Renal cortical epithelial cell (primary cell): ENCODE results near the gene THOC1. TPM values are rescaled to one million over a fixed set of nuclear protein-coding genes. Genes with fewer than 3 reads are reported as not detected.
A peak's percentile ranks its signal among the peaks of the same experiment; 100 is the strongest.

Experiments
- DNase-seq: peaks from one replicate; pipeline ENCODE4 v3.0.0-alpha.2; 2011; ENCODE audit warnings: low read depth
- total RNA-seq: library from RNA; depleted of rRNA; stranded (reverse); fragments of >200 nt; gene quantifications from 2 replicates; pipeline ENCODE4 v1.2.3, GENCODE V29; 2014

Gene THOC1
- total RNA-seq, 1 donor from 2014 or later: 46.7 TPM

DNA sequence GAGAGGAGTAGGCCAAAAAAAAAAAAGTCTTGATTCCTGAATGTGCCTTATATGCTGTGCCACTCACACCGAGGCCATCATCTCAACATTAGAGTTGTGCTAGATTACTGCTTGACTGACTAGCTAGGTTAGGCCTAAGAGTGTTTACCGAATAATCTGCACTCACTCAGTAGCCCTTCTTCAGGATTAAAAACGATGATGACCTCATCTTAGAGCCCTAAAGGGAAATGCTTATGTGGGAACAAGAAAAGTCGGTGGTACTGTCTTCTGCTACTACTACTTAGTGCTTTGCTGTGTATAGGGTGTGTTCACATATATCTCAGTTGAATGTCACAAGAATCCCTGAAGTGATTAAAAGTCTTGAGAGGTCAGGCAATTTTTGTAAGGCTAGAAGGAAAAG lies 54.3 kb downstream of the THOC1 start:
- DNase-seq: no peak

DNA sequence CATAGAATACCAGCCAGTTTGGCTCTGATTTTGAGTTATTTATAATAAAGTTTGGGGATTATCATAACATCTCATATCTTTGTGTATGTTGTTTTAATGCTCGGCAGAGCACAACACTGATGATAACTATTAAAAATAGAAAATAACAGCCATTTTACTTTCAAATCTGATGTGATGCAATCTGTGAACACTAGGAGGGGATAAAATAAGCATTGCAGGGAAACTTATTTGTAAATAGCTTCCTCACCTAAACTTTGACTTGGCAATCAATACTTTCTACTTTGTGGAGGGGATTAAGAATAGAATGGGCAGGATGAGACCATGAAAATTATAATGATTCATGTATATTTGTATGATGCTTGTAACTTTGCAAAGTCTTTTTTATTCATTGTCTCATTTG lies 55.1 kb downstream of the THOC1 start:
- no peak for DNase-seq

DNA sequence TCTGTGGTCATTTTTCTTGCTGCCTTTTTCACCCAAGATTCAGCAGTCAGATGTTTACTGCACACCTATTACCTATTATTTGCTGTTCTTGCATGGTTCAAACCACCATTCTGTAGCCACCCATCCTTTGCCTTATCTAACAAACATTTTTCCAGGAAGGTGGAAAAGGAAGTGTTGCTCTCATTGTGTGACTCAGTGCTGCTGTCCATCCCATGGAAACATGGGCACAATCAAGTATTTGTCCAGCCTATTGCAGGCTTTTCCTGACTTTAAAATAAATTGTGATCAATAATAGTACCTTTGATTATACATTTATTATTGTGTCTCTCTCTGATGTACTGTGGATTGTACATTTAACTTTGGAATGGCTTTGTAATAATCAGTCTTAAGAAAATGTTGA lies 56.3 kb downstream of the THOC1 start:
- DNase-seq: no peak

DNA sequence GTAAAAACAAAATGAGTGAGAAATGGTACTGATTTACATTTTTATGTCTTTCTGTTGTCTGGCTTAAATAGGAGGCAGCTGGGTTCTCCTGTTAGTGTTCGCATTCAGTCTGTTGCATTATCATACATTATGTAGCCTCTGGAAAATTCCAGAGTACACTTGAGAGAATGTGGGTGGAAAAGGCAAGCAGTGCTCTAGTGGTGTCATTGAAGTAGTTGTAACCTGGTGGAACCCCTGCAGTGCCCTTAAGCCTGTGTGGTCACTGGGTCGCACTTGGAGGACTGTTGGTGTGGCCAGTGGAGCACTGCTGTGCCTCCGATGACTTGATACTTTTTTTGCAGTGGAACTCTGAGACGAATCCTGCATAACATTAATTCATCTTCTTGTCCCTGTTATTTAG lies 57.1 kb downstream of the THOC1 start:
- no peak for DNase-seq

DNA sequence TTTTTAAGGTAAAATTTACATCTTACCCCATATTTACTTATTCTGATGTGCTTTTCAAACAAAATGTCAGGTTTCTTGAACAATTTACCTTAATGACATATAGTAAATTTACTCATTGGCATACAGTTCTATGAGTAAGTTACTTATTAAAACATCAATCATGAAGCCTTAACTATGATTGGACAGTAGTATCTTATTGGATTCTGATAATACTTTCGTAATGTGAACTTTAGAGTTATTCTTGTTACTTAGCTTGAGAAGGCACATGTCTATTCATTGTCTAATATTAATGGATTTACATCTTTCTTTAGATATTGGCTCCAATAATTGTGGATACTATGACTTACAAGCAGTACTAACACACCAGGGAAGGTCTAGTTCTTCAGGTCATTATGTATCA lies 57.8 kb downstream of the THOC1 start:
- no peak for DNase-seq

DNA sequence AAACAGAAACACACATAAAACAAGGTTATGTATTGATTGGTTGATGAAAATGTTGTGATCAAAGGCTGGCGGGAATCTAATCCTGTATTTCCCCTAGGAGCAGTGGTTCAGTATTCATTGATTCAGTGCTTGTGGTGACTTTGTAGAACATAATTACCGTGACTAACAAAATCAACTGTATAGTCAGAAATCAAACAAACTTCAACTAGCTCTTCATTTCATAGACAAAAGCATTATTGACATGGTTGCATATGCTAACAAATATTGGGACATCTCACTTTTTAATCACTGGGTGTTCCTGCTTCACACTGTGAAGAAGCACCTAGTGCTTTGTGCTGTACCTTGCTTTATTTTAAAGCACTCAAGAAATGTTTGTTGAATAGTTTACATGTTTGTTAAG lies 68.1 kb downstream of the THOC1 start:
- no peak for DNase-seq

DNA sequence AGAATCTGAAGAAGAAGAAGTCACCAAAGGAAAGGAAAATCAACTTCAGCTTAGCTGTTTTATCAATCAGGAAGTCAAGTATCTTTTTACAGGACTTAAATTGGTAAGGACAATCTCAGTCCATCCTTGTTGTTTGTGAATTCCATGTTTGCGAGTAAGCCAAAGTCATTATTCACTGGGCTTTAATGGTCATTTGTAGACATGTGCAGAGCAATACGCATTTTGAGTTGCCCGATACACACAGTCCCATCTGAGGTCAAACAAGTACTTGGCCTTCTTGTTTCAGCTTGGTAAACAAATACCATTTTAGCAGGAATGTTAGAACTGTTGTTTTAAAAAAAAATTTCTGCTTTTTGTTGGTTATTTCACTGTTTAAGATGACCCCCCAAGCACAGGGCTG lies 68.6 kb downstream of the THOC1 start:
- no peak for DNase-seq

DNA sequence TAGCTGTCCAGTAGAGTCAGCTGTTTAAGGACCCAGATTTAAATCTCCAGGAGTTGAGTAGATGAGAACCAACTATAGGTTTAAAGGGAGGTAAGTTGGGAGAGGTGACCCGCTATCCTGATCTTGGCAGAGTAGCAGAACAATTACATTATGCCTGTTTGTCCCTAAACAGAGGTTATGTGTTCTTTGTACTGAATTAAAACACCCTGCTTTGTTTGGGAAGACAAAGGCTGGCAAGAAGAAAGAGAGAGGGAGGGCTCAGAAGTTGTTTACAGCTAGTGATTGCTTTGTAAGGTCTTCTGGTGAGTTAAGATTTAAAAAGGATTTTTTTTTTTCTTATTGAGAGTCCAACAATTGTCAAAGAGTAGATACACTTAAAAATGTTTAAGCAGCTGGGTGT lies 72.2 kb downstream of the THOC1 start:
- no peak for DNase-seq

DNA sequence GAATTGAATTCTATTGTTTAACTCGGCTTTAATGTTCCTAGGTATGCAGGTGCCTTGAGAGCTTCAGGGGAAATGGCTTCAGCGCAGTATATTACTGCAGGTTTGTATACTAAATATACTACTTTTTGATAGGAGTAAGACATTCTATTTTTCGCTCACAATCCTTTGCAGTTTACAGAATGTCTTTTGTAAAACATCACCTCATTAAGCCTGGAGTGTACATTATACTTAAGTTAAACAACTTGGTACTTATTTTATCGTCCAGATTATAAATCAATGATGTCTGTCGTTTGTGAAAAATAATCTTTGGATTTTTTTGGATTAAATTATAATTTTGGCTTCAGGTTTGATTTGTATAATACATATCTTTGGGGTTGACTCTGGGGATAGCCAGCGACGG lies 75.0 kb downstream of the THOC1 start:
- no peak for DNase-seq

DNA sequence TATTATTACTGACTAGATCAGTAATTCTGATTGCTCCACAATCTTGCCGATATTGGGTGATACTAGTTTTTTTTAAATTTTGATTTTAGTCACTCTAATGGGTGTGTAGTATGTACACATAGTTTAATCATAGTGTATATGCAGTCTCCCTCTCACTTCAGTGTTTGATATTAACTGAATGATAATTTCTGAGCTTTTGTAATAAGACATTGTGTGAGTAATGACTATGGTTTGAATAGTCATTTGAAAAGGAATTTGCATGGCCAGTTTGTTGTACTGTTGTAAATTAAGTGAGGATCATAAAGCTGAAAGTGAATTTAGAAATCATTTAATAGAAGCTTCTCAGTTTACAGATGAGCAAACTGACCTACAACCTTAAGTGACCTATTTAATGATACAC lies 76.1 kb downstream of the THOC1 start:
- peak; percentile 13 for DNase-seq

DNA sequence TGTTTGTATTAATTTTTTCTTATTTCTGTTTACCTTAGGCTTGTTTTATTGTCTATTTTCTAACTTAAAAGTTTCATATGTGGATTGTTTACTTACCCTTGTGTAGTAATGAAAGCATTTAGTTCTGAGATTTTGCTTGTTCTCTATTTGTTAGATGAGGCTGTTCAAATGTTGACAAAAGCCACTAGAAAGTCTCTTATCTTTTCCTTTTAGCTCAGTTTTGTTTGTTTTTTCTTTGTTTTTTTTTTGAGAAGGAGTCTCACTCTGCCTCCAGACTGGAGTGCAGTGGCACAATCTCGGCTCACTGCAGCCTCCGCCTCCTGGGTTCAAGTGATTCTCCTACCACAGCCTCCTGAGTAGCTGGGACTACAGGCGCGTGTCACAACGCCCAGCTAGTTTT lies 78.6 kb downstream of the THOC1 start:
- no peak for DNase-seq

DNA sequence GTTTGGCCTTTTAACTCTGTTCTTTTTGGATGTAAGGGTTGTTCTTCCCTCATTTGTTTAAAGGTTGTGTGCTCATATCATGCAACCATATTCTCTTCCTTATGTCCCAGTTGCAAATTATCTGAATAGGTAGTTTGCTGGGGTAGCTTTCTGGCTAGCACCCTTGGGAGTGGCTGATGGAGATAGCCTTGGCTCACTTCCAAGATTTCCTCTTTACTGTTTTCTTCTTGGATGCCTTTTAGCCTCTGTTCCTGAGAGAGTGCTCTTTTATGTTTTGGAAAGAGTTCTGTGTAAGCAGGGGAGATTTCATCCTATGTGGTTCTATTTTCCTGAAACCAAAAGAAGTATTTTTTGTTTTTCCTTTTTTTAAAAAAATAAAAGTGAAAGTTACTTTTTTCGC lies 84.1 kb downstream of the THOC1 start:
- DNase-seq: no peak

DNA sequence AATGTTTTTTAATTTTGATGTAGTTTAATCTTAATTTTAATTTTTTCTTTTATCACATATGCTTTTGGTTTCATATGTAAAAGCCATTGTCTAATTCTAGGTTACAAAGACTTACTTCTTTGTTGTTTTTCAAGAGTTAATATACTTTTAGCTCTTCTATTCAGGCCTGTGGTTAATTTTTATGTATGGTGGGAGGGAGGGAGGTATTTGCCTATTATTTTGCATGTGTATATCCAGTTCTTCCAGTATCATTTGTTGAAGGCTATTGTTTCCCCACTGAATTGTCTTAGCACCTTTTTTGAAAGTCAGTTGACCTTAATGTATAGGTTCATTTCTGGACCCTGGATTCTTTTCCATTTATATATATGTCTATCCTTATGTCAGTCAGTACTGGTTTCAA lies 86.1 kb downstream of the THOC1 start:
- no peak for DNase-seq

DNA sequence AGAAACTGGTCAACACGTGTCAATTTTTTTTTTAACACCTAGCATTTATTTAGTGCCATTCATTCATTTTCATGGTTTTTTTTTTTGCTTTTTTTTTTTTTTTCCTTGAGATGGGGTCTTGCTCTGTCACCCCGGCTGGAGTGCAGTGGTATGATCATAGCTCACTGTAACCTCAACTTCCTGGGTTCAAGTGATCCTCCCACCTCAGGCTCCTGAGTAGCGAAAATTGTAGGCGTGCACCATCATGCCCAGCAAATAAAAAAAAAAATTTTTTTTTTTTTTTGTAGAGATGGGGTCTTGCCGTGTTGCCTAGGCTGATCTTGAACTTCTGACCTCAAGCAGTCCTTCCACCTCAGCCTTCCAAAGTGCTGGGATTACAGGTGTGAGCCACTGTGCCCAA lies 88.3 kb downstream of the THOC1 start:
- DNase-seq: no peak

DNA sequence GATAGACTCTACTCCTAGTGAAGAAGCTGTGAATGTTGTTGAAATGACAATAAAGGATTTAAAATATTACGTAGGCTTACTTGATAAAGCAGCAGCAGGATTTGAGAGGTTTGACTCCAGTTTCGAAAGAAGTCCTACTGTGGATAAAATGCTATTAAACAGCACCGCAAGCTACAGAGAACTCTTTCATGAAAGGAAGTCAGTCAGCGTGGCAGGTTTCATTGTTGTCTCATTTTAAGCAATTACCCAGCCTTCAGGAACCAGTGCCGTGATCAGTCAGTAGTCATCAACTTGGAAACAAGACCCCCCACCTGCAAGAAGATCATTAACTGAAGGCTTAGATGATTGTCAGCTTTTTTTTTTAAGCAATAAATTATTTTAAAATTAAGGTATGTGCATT lies 95.5 kb downstream of the THOC1 start:
- no peak for DNase-seq

Other genes with a start within 250 kb of the THOC1 start
- not detected in 2 replicates for gene TUBB8B, start 218.4 kb downstream of the THOC1 start, total RNA-seq
- gene USP14, start 109.5 kb downstream of the THOC1 start, total RNA-seq: 39.8 and 117 TPM in 2 replicates
- 0.52 and 34.7 TPM in 2 replicates for gene COLEC12, start 232.7 kb upstream of the THOC1 start, total RNA-seq